ENCODE results near the gene SSTR4.

Gene SSTR4

DNA sequence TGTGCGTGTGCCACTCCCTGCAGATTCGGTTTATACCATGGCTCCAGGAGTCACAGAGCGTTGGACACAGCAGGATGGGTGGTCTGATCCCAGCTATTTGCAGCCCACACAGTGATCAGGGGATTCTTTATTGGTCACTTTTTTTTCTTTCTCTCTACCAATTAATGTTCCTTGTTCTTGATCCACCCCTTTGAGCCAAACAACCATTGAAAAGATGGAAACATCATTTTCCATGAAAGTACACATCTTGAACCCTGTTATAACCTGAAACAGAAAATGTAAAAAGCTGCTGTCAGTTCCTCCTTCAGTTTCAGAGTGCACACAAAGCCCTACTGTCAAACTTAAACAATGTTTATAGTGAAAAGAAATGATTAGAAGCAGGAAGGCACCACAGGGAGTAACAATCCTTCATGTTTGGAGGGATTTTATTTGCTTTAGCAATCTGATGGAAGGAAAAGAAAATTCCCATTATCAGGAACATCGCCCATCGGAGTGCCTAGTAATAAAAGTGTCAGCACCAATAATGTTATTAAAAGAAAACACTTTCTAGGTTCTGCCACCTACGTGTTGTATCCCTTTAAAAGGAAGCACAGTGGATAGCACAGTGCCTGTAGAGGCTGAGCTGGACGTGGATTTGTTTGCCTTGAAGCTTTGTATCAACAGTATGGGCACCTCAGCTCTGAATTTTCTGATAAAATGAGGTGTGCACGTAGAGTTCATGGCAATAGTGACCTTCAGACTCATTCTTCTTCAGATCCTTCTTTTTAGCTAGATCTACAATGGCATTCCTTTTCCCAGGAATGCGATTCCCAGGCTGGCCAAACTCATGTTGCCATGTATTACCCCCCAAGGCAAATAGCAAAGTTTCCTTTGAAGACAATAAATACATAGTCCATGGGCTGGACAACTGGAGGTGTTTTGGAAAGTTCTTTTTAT, 30.4 kb downstream of the SSTR4 start:
- no peak for DNase-seq (ENCODE audit: low read depth in 2 of 2)

DNA sequence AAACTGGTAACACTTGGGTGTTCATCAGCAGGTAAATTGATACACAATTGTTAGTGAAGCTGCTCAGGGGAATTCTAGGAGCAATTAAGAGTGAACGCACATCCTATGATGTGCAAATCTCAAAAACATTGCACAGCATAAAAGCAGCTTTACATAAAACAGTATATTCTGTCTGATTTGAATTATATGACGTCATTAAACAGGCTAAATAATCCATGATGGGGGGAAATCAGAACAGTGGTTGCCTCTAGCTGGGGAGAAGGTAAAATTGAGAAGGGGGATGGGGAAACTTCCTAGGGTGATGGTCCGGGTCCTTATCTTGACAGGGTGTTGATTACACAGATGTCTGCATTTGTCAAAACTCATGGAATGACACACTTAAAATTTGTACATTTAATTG, 31.7 kb downstream of the SSTR4 start:
- no peak for DNase-seq (ENCODE audit: low read depth in 2 of 2)

DNA sequence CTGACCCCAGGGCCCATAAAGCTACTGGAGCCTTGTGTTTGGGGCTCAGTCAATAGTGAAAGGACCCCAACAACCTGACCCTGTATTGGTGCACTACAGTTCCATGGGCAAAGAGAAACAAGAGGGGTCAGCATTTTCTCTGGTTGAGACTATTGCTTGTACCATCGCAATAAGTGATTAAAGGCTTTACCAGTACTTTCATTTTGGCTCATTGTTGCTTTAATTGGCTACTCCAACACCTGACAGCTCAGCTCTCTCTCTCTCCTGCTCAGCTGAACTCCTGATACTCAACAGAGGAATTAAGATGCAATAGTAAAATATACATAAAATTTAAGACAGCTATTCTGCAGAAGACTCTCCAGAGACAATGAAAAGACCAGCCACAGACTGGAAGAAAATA, 33.2 kb downstream of the SSTR4 start:
- DNase-seq (ENCODE audit: low read depth in 2 of 2) = no peak

DNA sequence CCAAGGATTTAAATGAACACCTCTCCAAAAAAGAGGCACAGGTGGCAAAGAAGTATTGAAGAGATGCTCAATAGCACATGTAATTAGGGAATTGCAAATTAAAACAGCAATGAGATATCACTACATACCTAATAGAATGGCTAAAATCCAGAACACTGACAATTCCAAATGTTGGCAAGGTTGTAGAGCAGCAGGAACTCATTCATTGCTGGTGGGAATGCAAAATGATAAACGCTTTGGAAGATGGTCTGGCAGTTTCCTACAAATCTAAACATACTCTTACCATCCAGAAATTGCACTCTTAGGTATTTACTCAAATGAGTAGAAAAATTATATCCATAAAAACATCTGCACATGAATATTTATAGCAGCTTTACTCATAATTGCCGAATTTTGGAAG, 34.0 kb downstream of the SSTR4 start:
- no peak for DNase-seq (ENCODE audit: low read depth in 2 of 2)

DNA sequence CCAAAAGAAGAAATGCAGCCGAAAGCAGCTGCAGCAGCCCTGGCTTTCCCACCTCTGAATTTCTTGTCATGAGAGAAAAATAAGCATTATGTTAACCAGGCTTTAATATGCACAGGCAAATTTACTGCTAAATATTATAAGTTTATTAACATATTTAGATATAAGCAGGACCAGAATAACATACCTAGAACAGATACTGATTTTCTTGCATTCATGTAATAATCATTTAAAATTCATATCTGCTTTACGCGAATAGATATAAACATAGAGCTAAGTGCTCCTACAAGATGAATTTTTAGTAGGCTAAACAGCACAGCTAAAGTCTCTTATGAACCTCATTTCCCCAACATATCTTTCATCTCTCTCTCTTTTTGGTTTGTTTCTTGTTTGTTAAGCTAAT, 36.3 kb downstream of the SSTR4 start:
- no peak for DNase-seq (ENCODE audit: low read depth in 2 of 2)

DNA sequence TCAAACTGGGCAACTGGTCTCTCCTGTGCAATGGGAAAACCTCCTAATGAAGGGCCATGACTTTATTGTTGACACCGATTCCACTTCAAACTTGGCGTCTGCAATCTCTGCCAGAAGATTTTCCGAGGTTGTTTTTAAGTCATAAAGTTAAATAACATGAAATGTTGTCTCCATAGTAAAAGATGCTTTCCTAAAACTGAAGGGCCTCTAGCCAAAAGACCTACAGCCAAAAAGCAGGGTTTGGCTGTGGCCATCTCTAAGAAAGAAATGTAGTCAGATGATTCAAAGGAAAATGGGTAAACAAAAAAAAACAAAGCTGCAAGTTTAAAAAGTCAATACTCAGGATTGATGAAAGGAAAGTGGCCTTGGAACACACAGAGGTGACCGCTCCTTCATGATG, 36.9 kb downstream of the SSTR4 start:
- no peak for DNase-seq (ENCODE audit: low read depth in 2 of 2)

DNA sequence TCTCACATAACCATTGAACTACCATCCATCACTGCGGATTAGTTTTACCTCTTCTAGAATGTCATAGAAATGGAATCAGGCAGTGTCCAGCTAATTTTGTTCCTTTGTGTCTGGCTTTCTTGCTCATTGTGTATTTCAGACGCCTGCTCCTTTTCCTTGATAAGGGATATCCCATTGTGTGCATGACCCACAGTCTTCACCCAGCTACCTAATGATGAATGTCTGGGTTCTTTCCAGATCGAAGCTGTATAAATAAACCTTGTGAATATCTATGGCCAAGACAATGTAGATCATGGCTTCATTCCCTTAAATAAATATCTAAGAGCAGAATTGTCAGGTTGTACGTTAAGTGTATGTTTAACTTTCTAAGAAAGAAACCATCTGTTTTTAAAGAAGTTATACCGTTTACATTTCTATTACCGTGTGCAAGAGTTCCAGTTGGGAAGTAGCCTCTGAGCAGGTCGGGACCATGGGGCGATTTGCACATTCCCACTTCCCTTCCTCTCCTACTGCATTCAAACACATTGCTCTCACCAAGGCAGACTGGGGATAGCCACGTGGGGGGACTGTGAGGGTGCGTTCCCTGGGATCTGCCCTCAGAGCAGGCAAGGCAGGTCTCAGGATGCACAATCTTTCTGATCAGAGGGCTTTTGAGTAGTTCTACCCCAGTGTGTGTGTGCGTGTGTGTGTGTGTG, 37.9 kb downstream of the SSTR4 start:
- no peak for DNase-seq (ENCODE audit: low read depth in 2 of 2)

DNA sequence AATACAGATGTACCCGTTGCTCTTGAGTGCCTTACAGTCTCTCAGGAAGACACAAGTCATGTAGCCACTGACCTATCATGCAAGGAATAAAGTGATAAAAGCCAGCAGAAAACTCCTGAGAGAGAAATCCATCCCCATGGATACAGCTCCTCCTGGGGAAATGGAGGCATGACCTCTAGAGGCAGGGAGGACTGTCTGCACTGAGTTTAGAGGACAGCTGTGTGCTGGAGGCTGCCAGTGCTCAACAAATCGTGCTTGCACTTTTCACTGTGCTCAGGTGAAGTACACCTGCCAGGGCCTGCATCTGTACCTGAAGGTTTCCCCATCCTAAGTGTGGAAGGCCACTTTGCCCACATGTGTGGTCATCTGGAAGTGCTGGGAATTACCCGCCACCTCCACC, 38.9 kb downstream of the SSTR4 start:
- no peak for DNase-seq (ENCODE audit: low read depth in 2 of 2)

DNA sequence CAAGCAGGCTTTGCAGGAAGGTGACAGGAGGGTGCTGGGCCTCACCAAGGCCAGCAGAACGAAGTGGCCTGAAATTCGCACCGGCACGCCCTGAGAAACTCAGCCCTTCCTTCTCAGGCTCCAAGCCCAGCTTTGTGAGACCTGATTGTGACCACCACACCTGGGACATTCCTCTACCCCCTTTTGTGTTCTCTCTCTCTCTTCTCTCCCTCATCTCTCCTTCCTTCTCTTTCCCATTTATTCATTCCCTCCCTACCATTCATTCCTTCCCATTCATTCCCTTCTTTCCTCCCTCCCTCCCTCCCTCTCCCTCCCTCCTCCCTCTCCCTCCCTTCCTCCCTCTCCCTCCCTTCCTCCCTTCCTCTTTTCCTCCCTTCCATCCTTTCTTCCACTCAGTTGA, 42.2 kb downstream of the SSTR4 start:
- no peak for DNase-seq (ENCODE audit: low read depth in 2 of 2)

DNA sequence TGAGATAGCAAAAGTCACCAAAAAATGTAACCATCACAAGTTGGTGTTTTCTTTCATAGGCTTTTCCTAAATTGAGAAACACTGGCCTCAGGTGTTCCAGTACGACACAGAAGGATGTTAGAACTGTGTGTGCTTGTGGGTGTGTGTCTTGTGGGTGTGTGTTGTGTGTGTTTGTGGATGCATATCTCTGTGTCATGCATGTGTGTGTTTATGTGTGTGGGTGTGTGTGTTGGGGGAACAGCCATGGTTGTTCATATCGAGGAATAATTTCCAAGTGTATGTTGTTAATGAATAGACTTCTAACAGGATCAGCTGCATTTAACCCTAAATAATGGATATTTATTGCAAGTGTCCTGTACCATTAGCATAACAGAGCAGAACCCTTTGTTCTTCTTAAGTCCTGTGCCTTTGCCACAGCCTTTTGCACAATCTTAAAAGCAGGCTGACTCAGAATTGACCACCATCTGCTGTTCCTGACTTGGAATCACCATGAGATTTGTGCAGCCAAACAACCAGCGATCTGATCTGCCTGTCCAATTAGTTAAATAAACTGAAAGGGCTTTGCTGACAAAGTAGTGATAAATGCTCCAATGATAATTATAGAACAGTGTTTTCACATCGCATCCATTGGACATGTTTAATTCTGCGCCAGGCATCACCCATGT, 43.4 kb downstream of the SSTR4 start:
- DNase-seq (ENCODE audit: low read depth in 2 of 2) = no peak

DNA sequence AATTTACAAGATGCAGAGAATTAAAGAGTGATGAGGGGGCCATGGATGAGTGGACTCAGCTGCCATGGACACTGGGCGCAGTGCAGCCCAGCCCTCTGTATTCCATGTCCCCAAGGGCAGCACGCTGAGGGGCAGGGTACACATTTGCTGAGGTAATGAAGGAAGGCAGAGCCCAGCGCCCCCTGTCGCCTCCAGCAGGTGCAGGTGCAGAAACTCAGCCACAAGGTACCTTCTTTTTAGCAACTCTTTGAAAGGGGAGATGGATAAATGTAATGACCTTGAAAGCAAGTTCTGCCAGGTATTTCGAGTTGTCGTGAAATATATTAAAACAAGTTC, 43.9 kb downstream of the SSTR4 start:
- no peak for DNase-seq (ENCODE audit: low read depth in 2 of 2)

DNA sequence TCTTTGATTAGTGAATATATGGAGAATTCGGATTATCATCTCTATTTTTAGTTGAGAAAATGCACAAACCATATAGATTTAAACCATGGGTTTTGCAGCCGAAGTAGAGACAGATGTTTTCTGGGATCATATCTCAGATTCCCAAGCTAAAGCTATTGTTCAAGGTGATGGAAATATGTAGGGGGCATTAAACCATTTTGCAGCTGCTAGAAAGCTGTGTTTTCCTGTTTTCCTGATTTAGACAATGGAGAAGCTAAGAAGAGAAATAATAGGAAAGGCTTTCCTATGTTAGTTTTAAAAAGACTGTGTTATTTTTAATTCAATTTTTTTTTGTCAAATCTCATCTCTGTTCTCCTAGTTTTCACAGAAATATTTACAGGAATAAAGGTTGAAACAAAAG, 44.8 kb downstream of the SSTR4 start:
- no peak for DNase-seq (ENCODE audit: low read depth in 2 of 2)

DNA sequence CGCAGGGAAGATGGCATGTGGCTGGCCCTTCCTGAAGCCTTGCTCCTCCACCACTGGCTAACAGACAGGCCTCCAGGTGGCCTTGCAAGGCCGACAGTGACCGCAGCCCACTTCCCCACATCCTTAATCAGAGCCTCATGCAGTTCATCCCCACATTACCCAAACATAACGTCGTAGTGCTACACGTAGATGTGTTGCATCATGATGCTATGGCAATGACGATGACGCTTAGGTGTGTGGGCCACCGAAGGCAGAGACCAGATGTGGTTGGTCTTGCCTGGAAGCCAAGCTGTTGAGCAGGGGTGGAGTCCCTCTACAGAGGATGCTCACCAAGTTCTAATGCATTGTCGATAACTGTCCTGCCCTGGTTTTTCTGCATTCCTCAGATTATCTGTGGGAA, 45.4 kb downstream of the SSTR4 start:
- DNase-seq (ENCODE audit: low read depth in 2 of 2) = no peak

DNA sequence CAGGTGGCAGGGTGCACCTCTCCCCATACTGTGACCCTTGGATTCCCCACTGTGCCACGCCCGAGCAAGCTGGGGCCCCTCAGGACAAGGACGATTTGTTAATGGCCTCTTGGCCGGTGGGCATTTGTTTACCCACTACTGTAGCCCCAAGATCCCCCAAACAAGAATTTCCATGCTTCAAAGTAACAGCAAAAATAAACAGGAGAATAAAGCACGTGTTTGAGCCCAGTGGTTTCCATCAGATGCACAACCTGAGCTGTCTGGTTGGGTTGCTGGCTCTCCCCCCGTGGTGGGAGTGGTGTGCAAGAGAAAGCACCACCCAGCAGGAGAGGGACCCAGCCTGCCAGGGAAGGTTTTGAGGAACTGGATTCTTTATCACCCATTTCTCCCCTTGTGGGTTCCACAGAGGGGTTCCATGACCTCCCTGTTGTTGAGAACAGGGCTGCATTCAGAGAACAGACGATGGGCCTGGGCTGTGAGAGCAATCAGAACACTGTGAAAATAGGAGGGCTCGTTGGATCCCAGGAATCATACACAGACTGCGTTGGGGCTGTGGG, 46.2 kb downstream of the SSTR4 start:
- no peak for DNase-seq (ENCODE audit: low read depth in 2 of 2)

DNA sequence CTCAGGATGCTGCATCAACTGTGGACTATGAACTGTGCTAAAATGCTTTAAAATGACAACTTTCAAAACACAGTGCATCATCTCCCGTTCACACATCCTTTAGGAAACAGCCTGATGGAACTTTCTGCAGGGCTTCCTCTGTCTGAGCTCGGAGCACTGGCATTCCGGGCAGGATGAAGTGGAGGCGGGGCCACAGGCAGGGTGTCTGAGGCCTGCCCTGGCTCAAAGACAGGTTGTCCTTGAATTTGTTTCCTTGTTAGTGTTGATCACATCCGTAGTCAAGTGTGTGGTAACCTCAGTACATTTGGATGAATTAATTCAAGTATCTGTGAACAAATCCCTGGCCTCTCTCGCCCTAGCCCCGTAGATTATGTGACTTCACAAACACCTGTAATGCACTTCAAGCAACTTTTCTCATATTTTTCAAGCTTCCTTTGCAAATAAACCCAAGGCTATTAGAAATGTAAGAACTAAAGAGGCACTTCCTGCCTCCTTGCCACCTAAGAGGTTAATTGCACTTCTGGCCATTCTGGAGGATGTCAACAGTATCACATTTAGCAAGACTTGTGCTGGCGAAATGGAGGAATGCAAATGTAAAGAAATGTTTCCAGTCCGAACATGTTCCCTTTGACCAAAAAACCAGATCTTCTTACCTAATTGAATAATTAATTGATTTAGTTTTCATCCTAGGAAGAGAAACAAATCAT, 47.9 kb downstream of the SSTR4 start:
- no peak for DNase-seq (ENCODE audit: low read depth in 2 of 2)

DNA sequence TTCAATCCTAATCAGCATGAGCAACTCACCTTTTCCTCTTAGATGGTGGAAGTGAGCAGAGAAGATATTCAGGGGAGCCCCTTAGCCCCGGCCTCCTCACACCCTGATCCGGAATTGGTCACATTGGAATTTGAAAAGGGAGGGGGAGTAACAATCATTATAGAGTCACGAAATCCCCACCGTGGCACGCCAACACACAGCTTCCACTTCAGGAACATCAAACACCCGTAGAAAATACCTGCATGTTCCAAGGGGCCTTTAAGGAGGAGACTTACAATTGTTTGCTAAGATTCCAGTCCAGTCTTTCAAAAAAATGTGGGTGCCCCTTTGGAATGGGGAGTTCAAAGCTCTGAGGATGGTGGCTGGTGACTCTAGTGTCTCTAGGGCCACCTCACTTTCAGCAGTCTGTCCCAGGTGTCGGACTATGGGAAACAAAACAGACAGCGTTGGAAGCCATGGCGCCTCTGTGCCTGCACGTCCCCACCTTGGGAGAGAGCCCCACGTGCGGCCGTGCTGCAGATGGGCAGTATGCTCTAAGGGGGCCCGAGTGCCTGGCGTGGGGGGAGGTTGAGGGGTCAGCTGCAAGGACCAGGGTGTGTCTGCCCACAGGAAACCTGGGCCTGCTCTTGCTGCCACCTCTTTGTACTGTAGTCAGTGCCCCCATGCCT, 48.6 kb downstream of the SSTR4 start:
- DNase-seq (ENCODE audit: low read depth in 2 of 2) = no peak

DNA sequence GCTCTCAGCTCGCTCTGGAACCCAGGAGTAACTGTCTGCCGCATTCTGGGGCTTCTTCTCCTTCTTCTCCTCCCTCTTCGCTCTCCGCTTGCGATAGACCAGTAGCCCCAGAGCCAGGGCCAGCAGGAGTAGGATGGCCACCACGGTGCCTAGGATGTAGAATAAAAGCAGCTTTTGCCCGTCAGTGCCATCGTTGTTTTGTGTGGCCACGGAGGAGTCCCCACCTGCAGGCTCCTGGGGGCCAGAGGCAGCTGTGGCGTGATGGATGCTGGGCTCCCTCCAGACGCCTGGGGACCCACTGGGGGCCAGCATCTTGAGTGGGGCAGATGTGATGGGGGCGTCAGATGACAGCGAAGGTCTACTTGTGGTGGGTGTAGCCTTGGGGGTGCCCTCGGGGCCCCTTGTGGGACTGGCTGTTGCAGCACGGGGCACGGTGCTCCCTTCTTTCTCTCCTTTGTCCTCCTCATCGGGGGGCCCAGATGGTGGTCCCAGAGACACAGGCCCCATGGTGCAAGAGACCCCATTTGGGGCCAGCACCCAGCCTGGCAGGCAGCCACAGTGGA, 49.3 kb downstream of the SSTR4 start:
- DNase-seq (ENCODE audit: low read depth in 2 of 2) = no peak

DNA sequence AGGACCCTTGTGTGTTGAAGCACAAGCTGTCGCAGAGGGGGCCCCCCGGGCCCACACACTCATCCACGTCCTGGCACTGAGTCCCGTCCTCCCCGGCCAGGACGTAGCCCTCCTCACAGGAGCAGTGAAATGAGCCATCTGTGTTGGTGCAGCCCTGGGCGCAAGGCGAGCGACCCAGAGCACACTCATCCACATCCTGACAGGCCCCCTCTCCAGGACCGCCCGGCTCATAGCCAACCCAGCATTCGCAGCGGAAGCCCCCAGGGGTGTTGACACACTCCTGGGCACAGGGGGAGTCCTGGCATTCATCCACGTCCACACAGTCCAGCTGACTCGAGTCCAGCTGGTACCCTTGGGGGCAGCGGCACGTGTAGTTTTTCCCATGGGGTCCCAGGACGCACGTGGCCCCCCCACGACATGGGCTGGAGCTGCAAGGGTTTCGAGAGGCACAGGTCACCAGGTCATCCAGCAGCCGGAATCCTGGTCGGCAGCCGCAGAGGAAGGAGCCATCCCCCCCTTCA, 49.8 kb downstream of the SSTR4 start:
- DNase-seq (ENCODE audit: low read depth in 2 of 2) = no peak

DNA sequence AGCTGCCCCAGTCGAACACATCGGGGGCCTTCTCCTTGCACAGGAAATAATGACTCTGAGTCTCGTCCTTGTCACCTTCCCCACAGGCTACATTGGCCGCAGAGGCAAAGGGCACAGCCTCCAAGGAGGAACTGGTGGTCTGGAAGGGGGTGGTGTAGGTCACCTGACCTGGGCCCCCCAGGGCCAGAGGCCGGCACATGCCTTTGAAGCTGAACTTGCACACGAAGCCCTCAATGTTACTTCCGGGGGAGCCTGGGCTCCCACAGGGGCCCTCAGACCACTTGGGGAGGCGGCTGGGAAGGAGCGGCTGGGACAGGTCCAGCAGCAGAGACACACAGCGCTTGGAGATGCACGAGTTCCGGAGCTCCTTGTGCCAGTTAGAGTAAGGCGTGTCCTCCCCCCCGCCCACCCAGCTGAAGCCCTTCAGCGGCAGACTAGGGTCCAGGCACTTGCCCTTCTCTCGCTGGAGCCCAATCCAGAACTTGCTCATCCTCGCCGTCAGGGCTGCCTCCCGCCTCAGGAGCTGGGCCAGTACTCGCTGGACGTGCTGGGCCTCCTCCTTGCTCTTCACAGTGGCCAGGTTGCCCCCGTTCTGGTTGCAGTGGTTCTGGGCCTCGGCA, 50.4 kb downstream of the SSTR4 start:
- no peak for DNase-seq (ENCODE audit: low read depth in 2 of 2)

DNA sequence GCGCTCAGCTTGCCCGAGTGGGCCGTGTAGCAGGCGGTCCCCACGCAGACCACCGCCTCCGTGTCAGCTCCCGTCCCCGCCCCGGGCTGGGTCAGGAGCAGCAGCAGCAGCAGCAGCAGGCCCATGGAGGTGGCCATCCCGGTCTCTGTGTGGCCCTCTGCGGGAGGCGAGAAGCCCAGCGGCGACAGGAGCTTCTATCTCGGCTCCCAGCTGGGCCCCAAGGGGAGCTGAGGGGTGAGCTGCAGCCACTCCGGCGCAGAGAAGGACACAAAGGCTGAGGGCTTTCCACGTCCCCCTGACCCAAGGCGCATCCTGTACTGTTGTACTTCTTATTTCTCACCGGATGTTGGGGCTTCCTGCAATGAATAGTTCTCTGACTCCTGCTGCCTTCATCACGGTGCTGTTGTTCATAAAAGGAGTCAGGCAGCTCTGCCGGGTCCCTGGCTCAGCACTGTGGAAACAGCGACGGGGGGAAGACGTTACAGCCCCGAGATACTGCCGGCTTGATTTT, 51.0 kb downstream of the SSTR4 start, which contains the start of gene CD93:
Gene CD93, minus strand, starts transcription at position 269 of the 511 bp plus-strand sequence. Its CDS starts 132 bp downstream, at position 137.
- DNase-seq (ENCODE audit: low read depth in 2 of 2) = no peak
